NCI-H2171 treated with DMSO at 0.1 percent for 48 hours (cell line): ENCODE data around the gene CRLF3.
"Not testable (repeated sequence)": the region's sequence is repeated elsewhere in the genome, so short reads cannot be mapped to it uniquely, and the experiment has no call there.

Source experiments
- DNase-seq: peaks from one replicate; lab custom pipeline; 2025; lab: John Stamatoyannopoulos, UW

The CRLF3 gene

DNA sequence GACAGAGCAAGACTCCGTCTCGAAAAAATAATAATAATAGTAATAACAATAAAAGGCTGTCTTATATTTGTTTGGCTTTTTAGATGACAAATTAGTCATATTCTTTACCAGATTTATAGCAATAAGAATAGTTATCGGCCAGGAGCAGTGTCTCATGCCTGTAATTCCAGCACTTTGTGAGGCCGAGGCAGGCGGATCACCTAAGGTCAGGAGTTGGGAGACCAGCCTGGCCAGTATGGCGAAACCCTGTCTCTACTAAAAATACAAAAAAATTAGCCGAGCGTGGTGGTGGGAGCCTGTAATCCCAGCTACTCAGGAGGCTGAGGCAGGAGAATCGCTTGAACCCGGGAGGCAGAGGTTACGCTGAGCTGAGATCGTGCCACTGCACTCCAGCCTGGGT is 10.3 kb downstream of the CRLF3 start:
- DNase-seq: not testable (repeated sequence)

- DNase-seq: no peak
Observed at GRCh38 chr17:30812218-30813177, 12.0 kb downstream of the CRLF3 start.

GRCh38 chr17:30809867-30810266 is 14.6 kb downstream of the CRLF3 start:
- no peak for DNase-seq

GRCh38 chr17:30808785-30809286 is 15.7 kb downstream of the CRLF3 start:
- DNase-seq: no peak

GRCh38 chr17:30807896-30808295 is 16.6 kb downstream of the CRLF3 start:
- no peak for DNase-seq

DNA sequence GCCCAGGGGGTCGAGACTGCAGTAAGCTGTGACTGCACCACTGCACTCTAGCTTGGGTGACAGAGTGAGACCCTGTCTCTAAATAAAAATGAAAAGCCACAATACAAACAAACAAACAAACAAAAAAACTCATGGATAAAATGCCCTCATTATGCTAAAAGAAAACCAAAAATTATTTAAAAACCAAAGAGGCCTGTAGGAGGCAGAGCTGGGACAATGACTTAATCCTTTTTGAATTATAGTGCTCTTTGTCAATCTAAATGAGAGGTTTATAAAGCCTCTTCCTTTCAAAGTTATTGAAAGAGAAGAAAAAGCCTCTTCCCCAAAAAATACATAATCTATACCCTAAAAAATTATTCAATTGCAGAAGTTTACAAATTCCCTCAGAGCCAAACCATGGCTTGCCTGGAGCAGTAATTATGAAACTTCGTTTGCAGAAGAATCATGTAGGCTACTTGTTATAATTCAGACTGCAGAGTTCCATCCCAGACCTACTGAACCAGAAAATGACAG is 18.5 kb downstream of the CRLF3 start:
- DNase-seq: no peak

- DNase-seq: no peak
Observed at GRCh38 chr17:30801671-30802070, 22.8 kb downstream of the CRLF3 start.

DNA sequence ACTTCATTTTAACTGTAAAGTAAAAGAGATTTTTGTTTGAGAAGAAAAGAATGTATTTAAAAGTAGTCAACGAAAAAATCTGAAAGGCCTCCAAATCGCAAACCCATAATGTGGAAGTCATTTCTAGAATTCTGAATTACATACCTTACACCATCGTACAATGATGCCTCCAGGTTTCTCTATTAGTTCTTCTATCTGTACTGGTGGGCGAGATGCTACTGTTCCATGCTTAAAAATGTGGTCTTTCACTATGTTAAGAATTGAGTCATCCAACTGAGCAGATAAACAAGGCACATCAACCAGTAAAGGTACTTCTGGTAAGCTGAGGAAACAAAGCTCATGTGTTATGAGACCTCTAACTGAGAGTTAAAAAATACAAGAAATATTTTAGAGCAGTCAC is 28.5 kb downstream of the CRLF3 start:
- no peak for DNase-seq

- DNase-seq: no peak
Observed at GRCh38 chr17:30794372-30794771, 30.1 kb downstream of the CRLF3 start.

DNA sequence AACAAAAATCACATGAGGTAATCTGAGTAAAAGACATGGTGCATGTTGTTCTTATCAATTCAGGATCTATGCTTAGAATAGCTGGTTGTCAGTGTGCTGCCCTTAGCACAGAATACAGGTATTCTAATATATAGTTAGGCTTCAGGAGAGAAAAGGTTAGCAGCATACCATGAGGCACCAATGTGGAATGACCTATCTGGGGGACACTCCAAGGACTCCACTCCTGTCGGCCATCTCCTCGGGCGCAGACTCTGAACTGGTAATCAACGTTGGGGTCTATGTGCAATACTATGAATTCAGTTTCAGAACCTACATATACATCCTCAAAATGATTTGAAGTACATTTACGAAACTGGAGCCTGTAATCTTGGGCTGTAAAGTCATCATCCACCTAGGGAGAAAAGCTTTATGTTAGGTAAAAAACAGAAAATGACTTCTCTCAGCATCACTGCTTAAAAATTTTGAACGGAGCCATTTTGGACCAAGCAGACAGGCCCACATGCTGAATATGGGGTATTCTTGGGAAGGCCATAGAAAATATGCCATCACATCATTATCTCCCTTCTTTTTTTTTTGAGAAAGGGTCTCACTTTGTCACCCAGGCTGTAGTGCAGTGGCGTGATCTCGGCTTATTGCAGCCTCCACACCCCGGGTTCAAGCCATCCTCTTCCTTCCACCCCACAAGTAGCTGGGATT is 31.1 kb downstream of the CRLF3 start:
- DNase-seq: no peak

DNA sequence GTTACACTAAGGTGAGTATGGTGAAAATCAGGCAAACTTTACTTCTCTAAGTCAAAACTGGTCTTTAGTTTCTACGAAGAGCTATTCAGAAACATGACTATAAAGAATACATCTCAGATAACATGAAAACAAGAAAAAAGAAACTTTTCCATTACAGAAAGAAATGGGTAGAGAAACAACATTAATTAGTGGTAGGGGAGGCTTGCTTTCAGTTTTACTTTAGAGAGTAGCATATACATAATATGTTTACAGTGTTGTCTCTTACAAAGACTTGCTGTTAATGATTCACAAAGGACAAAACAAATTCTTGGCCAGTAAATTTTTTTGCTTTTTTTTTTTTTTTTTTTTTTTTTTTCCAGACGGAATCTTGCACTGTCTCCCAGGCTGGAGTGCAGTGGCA is 34.2 kb downstream of the CRLF3 start:
- DNase-seq: no peak

DNA sequence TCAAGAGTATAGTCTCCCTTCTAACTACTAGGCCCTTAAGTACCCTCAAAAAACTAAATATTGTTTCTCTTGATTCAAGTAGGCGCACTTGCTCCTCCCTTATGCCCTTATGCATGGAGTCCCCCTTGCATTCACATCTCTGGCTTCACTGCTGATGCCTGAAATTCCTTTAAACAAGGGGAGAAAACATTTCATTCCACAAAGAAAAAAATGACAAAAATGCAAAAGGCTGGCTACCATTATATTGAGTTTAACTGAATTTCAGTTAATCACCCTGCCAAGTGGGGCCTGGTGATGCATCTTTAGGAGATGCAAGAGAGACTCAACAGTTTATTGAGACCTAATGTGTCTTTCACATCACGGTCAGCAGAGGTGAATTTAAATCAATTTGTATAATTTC is 35.6 kb downstream of the CRLF3 start:
- no peak for DNase-seq

DNA sequence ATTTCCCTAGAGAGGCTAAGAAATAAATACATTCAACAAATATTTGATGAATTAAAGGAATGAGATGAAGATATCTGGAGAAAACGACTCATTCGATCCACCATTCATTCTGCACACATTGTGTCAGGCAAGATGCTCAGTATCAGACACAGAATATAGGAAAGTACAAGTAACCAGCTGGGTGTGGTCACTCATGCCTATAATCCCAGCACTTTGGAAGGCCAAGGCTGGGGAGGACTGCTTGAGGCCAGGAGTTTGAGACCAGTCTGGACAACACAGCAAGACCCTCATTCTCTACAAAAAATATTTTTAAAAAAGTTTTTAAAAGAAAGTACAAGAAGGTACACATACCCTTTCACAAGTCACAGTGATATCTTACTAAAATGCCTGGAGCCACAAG is 42.3 kb downstream of the CRLF3 start:
- DNase-seq: no peak

DNA sequence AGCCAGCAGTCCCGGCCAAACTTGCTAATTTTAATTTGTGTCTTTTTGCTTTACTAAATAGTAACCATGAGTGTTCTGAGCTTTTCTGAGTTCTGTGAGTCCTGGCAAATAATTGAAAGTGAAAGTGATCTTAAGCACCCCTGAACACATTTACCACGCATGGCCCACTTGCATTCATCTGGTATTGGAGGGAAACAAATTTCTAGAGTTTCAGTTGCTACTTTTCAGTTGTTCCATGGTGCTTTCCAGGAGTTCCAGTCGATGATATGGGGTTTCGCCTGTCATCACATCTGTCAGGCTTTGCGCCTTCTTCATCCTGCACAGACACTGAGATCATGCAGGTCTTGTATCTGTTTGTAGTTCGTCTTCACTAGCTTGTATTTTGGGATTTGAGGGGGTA is 44.1 kb downstream of the CRLF3 start:
- no peak for DNase-seq

- DNase-seq: not testable (repeated sequence)
Observed at GRCh38 chr17:30768771-30769170, 55.7 kb downstream of the CRLF3 start.

DNA sequence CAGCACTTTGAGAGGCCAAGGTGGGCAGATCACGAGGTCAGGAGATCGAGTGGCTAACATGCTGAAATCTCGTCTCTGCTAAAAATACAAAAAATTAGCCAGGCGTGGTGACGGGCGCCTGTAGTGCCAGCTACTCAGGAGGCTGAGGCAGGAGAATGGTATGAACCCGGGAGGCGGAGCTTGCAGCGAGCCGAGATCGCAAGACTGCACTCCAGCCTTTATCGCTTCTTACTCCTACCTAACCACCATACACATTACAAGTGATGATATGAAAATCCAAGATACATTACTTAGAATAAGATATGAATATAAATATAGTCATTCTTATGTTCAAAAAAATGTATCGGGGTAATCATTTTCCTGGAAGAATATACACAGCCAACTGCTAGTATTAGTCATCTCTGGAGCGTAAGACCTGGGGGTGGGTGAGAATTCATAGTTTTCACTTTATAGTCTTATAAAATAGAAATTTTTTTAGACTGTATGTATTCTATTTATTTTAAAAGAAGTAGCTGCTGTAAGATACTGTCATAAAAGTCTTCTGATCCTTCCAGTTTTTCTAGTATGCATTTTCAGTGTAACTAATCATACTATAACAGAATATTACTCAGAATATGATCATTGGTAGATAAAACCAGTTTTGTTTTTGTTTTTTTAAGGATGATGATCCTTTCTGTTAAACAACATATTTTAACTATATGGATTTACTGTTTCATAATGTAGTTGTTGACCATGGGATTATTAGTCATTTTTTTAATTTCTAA is 56.7 kb downstream of the CRLF3 start:
- not testable (repeated sequence) for DNase-seq

GRCh38 chr17:30761060-30761459 is 63.4 kb downstream of the CRLF3 start:
- no peak for DNase-seq

- not testable (repeated sequence) for DNase-seq
Observed at GRCh38 chr17:30753291-30753690, 71.2 kb downstream of the CRLF3 start.

- DNase-seq: not testable (repeated sequence)
Observed at GRCh38 chr17:30750982-30751381, 73.5 kb downstream of the CRLF3 start.

GRCh38 chr17:30747621-30748020 is 76.9 kb downstream of the CRLF3 start:
- DNase-seq: not testable (repeated sequence)

GRCh38 chr17:30742669-30743068 is 81.8 kb downstream of the CRLF3 start:
- not testable (repeated sequence) for DNase-seq

DNA sequence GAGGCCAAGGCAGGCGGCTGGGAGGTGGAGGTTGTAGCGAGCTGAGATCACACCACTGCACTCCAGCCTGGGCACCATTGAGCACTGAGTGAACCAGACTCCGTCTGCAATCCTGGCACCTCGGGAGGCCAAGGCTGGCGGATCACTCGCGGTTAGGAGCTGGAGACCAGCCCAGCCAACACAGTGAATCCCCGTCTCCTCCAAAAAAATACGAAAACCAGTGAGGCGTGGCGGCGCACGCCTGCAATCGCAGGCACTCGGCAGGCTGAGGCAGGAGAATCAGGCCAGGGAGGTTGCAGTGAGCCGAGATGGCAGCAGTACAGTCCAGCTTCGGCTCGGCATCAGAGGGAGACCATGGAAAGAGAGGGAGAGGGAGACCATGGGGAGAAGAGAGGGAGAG is 88.1 kb downstream of the CRLF3 start:
- not testable (repeated sequence) for DNase-seq
